Osteocyte (in vitro differentiated cells): ENCODE results near the gene CCDC73. TPM values are rescaled to one million over a fixed set of nuclear protein-coding genes. Genes with fewer than 3 reads are reported as not detected.

Source experiments
- DNase-seq: peaks from one replicate; pipeline ENCODE4 v3.0.0; 2021; ENCODE audit warnings: mixed read lengths; ENCODE audit not compliant: unreplicated experiment; ENCODE audit errors: extremely low spot score
- H3K27ac Mint-ChIP-seq: one replicate; pipeline ENCODE4 v1.8.0; 2021; ENCODE audit warnings: mild to moderate bottlenecking, mixed read lengths; ENCODE audit not compliant: unreplicated experiment
- H3K27me3 Mint-ChIP-seq: one replicate; pipeline ENCODE4 v1.8.0; 2021; ENCODE audit warnings: mixed read lengths; ENCODE audit not compliant: unreplicated experiment
- H3K36me3 Mint-ChIP-seq: one replicate; pipeline ENCODE4 v1.8.0; 2021; ENCODE audit warnings: mixed read lengths; ENCODE audit not compliant: unreplicated experiment
- H3K4me1 Mint-ChIP-seq: one replicate; pipeline ENCODE4 v1.8.0; 2021; ENCODE audit warnings: mixed read lengths; ENCODE audit not compliant: unreplicated experiment
- H3K4me3 Mint-ChIP-seq: one replicate; pipeline ENCODE4 v1.8.0; 2021; ENCODE audit warnings: mild to moderate bottlenecking, moderate library complexity, mixed read lengths; ENCODE audit not compliant: unreplicated experiment
- H3K9me3 Mint-ChIP-seq: one replicate; pipeline ENCODE4 v1.8.0; 2021; ENCODE audit warnings: mixed read lengths; ENCODE audit not compliant: unreplicated experiment
- CTCF ChIP-seq: fragments of 200-600 bp; sonication (generic); IDR thresholded peaks from 2 replicates; pipeline ENCODE4 v1.5.0; 2021; ENCODE audit warnings: antibody characterized with exemption, mild to moderate bottlenecking, moderate library complexity
- long read RNA-seq: library from polyadenylated mRNA; unstranded; transcript quantifications from one replicate; pipeline ENCODE4 v2.0.0, GENCODE V29; 2021
- total RNA-seq: library from RNA; stranded (reverse); gene quantifications from 2 replicates; pipeline ENCODE4 v1.2.1, GENCODE V29; 2021

The CCDC73 gene
- total RNA-seq: not detected in 2 replicates
- long read RNA-seq: 0 reads

- Mint-ChIP-seq H3K4me1 (peaks cover 3% of the 10 kb centered on the region), H3K4me3 (no peak within 1 kb of the TSS), H3K9me3 (no peaks in the 10 kb centered on the region), H3K27ac (no peak within 1 kb of the TSS), H3K27me3 (peaks cover 55% of the 10 kb centered on the region), H3K36me3 (no peaks in the 10 kb centered on the region)
- no peak for DNase-seq
- TF ChIP-seq CTCF: no peak
Observed at GRCh38 chr11:32794439-32794838, at the start of gene CCDC73. Gene CCDC73, minus strand, starts transcription at chr11:32794662. Its CDS starts 34,419 bp downstream, at chr11:32760243.

- Mint-ChIP-seq H3K27me3 (peaks cover 33% of the 10 kb centered on the region), H3K4me1 (no peaks in the 10 kb centered on the region), H3K9me3 (no peaks in the 10 kb centered on the region), H3K4me3 (no peak overlapping the region), H3K36me3 (no peaks in the 10 kb centered on the region), H3K27ac (no peak overlapping the region)
- no peak for DNase-seq
- no peak for TF ChIP-seq CTCF
Observed at GRCh38 chr11:32843544-32843943, 49.1 kb upstream of the CCDC73 start.

GRCh38 chr11:32840587-32840986 is 46.1 kb upstream of the CCDC73 start:
- DNase-seq: no peak
- TF ChIP-seq CTCF: no peak
- no peaks in the 10 kb centered on the region for H3K4me1 Mint-ChIP-seq
- H3K36me3 Mint-ChIP-seq: no peaks in the 10 kb centered on the region
- H3K27ac Mint-ChIP-seq: no peak overlapping the region
- peaks cover 37% of the 10 kb centered on the region for H3K27me3 Mint-ChIP-seq
- H3K4me3 Mint-ChIP-seq: no peak overlapping the region
- no peaks in the 10 kb centered on the region for H3K9me3 Mint-ChIP-seq

GRCh38 chr11:32839308-32839707 is 44.8 kb upstream of the CCDC73 start:
- no peak overlapping the region for H3K27ac Mint-ChIP-seq
- TF ChIP-seq CTCF: no peak
- no peaks in the 10 kb centered on the region for H3K9me3 Mint-ChIP-seq
- no peak for DNase-seq
- no peaks in the 10 kb centered on the region for H3K36me3 Mint-ChIP-seq
- H3K4me3 Mint-ChIP-seq: no peak overlapping the region
- H3K4me1 Mint-ChIP-seq: no peaks in the 10 kb centered on the region
- H3K27me3 Mint-ChIP-seq: peaks cover 46% of the 10 kb centered on the region

GRCh38 chr11:32838505-32839274 is 44.2 kb upstream of the CCDC73 start:
- H3K27ac Mint-ChIP-seq: no peak overlapping the region
- no peak for DNase-seq
- no peaks in the 10 kb centered on the region for H3K9me3 Mint-ChIP-seq
- H3K4me1 Mint-ChIP-seq: no peaks in the 10 kb centered on the region
- H3K36me3 Mint-ChIP-seq: no peaks in the 10 kb centered on the region
- H3K27me3 Mint-ChIP-seq: peaks cover 47% of the 10 kb centered on the region
- TF ChIP-seq CTCF: no peak
- no peak overlapping the region for H3K4me3 Mint-ChIP-seq
